Brain microvascular endothelial cell (primary cell): ENCODE measurements around the gene NIPBL.
A peak's percentile ranks its signal among the peaks of the same experiment; 100 is the strongest.

ENCODE experiments used
- DNase-seq: peaks from one replicate; pipeline ENCODE4 v3.0.0-alpha.2; 2020
- H3K27ac ChIP-seq: fragments of 250-450 bp; sonication (Bioruptor Pico); 2 replicates; pipeline ENCODE4 v1.5.1; 2020; ENCODE audit warnings: mild to moderate bottlenecking, moderate library complexity
- H3K27me3 ChIP-seq: fragments of 250-450 bp; sonication (Bioruptor Pico); replicated peaks from 2 replicates; pipeline ENCODE4 v1.5.1; 2020; ENCODE audit warnings: mild to moderate bottlenecking
- H3K36me3 ChIP-seq: fragments of 250-450 bp; sonication (Bioruptor Pico); replicated peaks from 2 replicates; pipeline ENCODE4 v1.5.1; 2020; ENCODE audit warnings: mild to moderate bottlenecking
- H3K4me3 ChIP-seq: 2 replicates; pipeline ENCODE4 v1.5.1; 2011; ENCODE audit warnings: low read depth, mild to moderate bottlenecking, control low read depth, low read length, moderate library complexity
- in situ Hi-C: cut with HindIII; loops from 2 replicates; pipeline ENCODE4 v1.10.0; 2017; ENCODE audit warnings: low sequenced_read_pairs, low pct_ligation_motif_present
- TF ChIP-seq, protein P1 (sequence below): IDR thresholded peaks from 2 replicates; pipeline ENCODE4 v1.5.1; 2011; ENCODE audit warnings: low read depth, mild to moderate bottlenecking, moderate library complexity, low read length, control low read depth, inconsistent platforms; ENCODE audit errors: missing control alignments

NIPBL gene

DNA sequence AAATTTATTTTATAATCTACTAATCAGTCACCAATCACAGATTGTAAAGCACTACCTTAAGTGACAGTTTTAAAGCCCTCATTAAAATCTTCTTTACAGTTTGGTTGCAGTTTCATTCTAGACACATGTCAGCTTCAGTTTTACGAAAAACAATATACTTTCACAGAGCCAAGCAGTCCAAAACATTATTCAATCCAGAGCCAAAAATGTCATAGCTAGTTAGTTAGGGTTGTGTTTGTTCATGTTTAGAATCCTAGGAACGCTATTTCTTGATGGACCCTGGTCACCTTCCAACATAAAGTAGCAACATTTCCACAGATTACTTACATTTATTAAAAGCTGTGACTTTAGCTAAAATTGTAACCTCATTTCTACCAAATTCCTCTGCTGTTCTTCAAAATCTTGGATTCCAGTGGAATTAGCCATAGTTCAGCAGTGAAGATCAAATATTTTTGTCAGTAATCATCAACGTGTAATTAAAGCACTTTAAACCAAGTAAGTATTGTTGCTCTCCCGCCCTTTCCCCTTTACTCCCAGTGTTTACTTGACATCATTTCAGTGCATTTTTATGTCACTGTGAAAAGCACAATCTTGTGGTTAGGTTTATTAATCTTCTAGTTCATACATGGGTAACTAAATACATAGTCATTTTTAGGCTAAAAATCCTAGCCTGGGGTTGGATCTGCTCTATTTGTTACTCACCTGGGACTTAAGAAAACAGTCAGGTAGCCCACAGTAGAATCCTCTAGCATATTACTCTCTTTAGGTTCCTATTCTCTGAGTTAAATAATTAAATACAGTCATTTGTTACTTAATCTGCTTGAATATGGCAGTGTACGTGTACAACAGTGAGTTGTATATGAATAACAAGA is 74.3 kb downstream of the NIPBL start:
- DNase-seq: peak; percentile 2
- in situ Hi-C loops: no loop called here
- Histone ChIP-seq H3K27me3 (no peaks in the 10 kb centered on the region), H3K4me3 (no peak overlapping the region), H3K36me3 (no peaks in the 10 kb centered on the region), H3K27ac (no peak overlapping the region)
- TF ChIP-seq, protein P1, sequence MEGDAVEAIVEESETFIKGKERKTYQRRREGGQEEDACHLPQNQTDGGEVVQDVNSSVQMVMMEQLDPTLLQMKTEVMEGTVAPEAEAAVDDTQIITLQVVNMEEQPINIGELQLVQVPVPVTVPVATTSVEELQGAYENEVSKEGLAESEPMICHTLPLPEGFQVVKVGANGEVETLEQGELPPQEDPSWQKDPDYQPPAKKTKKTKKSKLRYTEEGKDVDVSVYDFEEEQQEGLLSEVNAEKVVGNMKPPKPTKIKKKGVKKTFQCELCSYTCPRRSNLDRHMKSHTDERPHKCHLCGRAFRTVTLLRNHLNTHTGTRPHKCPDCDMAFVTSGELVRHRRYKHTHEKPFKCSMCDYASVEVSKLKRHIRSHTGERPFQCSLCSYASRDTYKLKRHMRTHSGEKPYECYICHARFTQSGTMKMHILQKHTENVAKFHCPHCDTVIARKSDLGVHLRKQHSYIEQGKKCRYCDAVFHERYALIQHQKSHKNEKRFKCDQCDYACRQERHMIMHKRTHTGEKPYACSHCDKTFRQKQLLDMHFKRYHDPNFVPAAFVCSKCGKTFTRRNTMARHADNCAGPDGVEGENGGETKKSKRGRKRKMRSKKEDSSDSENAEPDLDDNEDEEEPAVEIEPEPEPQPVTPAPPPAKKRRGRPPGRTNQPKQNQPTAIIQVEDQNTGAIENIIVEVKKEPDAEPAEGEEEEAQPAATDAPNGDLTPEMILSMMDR: no peak

DNA sequence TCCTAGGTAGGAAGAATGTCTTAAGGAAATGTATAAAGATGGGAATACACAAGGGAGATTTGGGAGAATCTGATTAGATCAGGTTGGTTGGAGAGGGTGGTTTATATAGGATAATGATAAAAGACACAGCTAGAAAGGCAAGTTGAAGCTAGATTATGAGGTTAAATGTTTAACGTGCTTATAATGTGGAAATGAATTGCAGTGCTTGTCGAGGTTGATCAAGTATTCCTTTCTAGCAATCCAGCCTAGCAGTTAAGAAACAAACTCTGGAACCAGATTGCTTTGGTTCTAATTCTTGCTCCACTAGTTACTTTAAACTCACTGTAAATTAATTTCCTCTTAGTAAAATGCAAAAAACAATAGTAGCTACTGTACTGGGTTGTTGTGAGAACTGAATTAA is 76.5 kb downstream of the NIPBL start:
- in situ Hi-C loops: no loop called here
- DNase-seq: no peak
- no peak overlapping the region for H3K4me3 ChIP-seq
- no peaks in the 10 kb centered on the region for H3K27me3 ChIP-seq
- H3K27ac ChIP-seq: no peak overlapping the region
- TF ChIP-seq, protein P1: no peak
- H3K36me3 ChIP-seq: no peaks in the 10 kb centered on the region

DNA sequence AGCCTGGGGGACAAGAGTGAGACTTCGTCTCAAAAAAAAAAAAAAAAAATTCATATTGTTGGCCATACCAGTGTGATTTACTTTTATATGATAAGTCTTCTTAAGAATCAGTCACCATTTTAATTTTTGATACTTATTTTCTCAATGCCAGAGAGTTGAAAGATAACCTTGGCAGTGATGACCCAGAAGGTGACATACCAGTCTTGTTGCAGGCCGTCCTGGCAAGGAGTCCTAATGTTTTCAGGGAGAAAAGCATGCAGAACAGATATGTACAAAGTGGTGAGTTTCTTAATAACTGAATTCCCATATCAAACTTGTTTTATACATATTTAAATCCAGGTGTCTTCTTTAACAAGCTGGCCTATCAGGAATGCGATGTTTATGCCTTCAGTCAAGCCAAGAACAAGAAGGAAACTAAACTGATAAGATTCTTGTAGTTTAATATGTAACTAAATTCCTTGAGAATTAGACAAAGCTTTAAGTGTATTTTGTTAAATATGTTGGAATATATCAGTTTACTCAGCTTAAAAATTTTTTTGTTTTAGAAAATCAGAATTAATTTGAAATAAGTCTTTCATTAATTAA is 81.5 kb downstream of the NIPBL start:
- TF ChIP-seq, protein P1: no peak
- no peaks in the 10 kb centered on the region for H3K36me3 ChIP-seq
- no peak overlapping the region for H3K27ac ChIP-seq
- no peak for DNase-seq
- in situ Hi-C loops: no loop called here
- no peak overlapping the region for H3K4me3 ChIP-seq
- no peaks in the 10 kb centered on the region for H3K27me3 ChIP-seq

DNA sequence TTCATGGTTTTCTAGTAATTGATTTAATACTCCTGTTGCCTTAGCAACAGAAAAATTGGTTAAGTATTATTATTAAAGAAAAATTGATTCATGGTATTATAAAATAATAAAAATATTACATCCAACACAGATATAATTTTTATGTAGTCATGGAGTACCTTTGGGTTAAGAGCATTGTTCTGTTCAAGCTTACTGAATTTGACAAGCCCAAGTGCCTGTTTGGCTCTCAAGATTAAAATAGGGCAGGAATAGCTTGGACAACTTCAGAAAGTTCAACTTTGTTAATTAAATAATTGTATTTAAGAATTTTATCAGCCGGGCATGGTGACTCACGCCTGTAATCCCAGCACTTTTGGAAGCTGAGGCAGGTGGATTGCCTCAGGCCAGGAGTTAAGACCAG is 82.0 kb downstream of the NIPBL start:
- no peak for DNase-seq
- H3K4me3 ChIP-seq: no peak overlapping the region
- no peaks in the 10 kb centered on the region for H3K27me3 ChIP-seq
- TF ChIP-seq, protein P1: no peak
- in situ Hi-C loops: no loop called here
- no peak overlapping the region for H3K27ac ChIP-seq
- H3K36me3 ChIP-seq: no peaks in the 10 kb centered on the region

DNA sequence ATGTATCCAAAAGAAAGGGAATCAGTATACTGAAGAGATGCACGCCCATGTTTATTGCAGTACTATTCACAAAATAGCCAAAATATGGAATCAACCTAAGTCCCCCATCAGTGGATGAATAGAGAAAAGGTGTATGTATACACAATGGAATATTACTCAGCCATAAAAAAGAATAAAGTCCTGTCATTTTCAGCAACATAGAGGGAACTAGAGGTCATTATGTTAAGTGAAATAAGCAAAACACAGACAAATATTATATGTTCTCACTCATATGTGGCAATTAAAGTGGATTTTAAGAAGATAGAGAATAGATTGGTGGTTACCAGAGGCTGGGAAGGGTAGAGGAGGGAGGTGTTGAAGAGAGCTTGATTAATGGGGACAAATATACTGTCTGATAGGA is 88.6 kb downstream of the NIPBL start:
- Histone ChIP-seq H3K36me3 (no peaks in the 10 kb centered on the region), H3K27ac (no peak overlapping the region), H3K27me3 (no peaks in the 10 kb centered on the region), H3K4me3 (no peak overlapping the region)
- DNase-seq: no peak
- TF ChIP-seq, protein P1: no peak
- in situ Hi-C loops: no loop called here
